Liver (tissue), 3 donors: ENCODE results near the gene TMEM86A.
"Not testable (repeated sequence)": the region's sequence is repeated elsewhere in the genome, so short reads cannot be mapped to it uniquely, and the experiment has no call there.

Source experiments
- CTCF ChIP-seq: fragments of 150-350 bp; IDR thresholded peaks from 2 replicates; pipeline ENCODE4 v1.5.1; 2017; ENCODE audit warnings: improper control_type of control experiment, low read depth, low read length; ENCODE audit not compliant: missing input control
- EGR1 ChIP-seq, 2 donors: IDR thresholded peaks; 2 replicates each; pipeline ENCODE4 v1.6.1; 2016 to 2018; ENCODE audit warnings: antibody characterized with exemption in 2 of 2, low read depth in 2 of 2
- RAD21 ChIP-seq, 2 donors: IDR thresholded peaks; 2 replicates each; pipeline ENCODE4 v1.6.1; 2016; ENCODE audit warnings: antibody characterized with exemption in 2 of 2, mild to moderate bottlenecking in 2 of 2
- donor health status: healthy.
- donor health status: healthy.

- TF ChIP-seq CTCF; RAD21 (IDR thresholded peaks at IDR 0.05); EGR1 (IDR thresholded peaks at IDR 0.05; ENCODE audit: low read depth in 2 of 2): not testable (repeated sequence)
Observed at GRCh38 chr11:18681949-18682348, 16.6 kb upstream of the TMEM86A start.
